Measurements from ENCODE around the gene HHATL. TPM values are rescaled to one million over a fixed set of nuclear protein-coding genes. Genes with fewer than 3 reads are reported as not detected.

HHATL gene
- total and polyA plus RNA-seq, 2 of the 8 experiments (the other 6 are each of a cell fraction or from before 2014, with no cell fraction given): 0.18 TPM; not detected in 1

GRCh38 chr3:42667096-42667522 is 35.5 kb downstream of the HHATL start (continued):
- TF ChIP-seq CTCF (IDR thresholded peaks at IDR 0.05; ENCODE audit: control extremely low read depth in 1 of 3, insufficient read depth in 1 of 3, low read depth in 1 of 3, low read length in 3 of 3) (no peak), TAF7 (optimal IDR thresholded peaks at IDR 0.05; ENCODE audit: borderline replicate concordance, low read depth, low read length) (no peak)
